ENCODE results near the gene ACP5.
"Not testable (repeated sequence)": the region's sequence is repeated elsewhere in the genome, so short reads cannot be mapped to it uniquely, and the experiment has no call there.

ACP5 gene

GRCh38 chr19:11577451-11578257 is at the start of gene ACP5:
Gene ACP5, minus strand, starts transcription at chr19:11577645. Its CDS starts 328 bp downstream, at chr19:11577317.
- Histone ChIP-seq H3K27ac (ENCODE audit: low read depth, low read length) (no peak within 1 kb of the TSS), H3K9me3 (ENCODE audit: control insufficient read depth, insufficient read depth, low read depth, low read length) (no peaks in the 10 kb centered on the region), H3K9ac (ENCODE audit: low read length) (no peak within 1 kb of the TSS)

GRCh38 chr19:11626252-11626651 is 48.8 kb upstream of the ACP5 start:
- no peak overlapping the region for H3K4me3 ChIP-seq (ENCODE audit: low read depth, low read length)
- 0 out of 2 replicates have a peak, but pooled peaks cover 2% of the 10 kb centered on the region for H3K36me3 ChIP-seq (ENCODE audit: control insufficient read depth, insufficient read depth, low read length)
- peaks cover 6% of the 10 kb centered on the region; the same call in 1 of the 2 replicates for H3K4me1 ChIP-seq (ENCODE audit: control insufficient read depth, insufficient read depth, low read length)
- H3K9me3 ChIP-seq (ENCODE audit: control insufficient read depth, insufficient read depth, low read depth, low read length): no peaks in the 10 kb centered on the region
- H3K27ac ChIP-seq (ENCODE audit: low read depth, low read length): no peak overlapping the region
- H3K9ac ChIP-seq (ENCODE audit: low read length): no peak overlapping the region
- H3K27me3 ChIP-seq (ENCODE audit: control insufficient read depth, insufficient read depth, low read length): peaks cover 18% of the 10 kb centered on the region

More at GRCh38 chr19:11577451-11578257, at the start of gene ACP5:
- Histone ChIP-seq H3K4me3 (ENCODE audit: low read depth, low read length) (peak within 1 kb of the TSS; percentile 48; the same call in 1 of the 2 replicates), H3K4me1 (ENCODE audit: control insufficient read depth, insufficient read depth, low read length) (peaks cover 11% of the 10 kb centered on the region; the same call in 1 of the 2 replicates), H3K36me3 (ENCODE audit: control insufficient read depth, insufficient read depth, low read length) (no peaks in the 10 kb centered on the region), H3K27me3 (ENCODE audit: control insufficient read depth, insufficient read depth, low read length) (no peaks in the 10 kb centered on the region; the same call in 1 of the 2 replicates)

- peaks cover 23% of the 10 kb centered on the region for H3K36me3 ChIP-seq (ENCODE audit: control insufficient read depth, insufficient read depth, low read length)
- peaks cover 6% of the 10 kb centered on the region; the same call in 1 of the 2 replicates for H3K4me1 ChIP-seq (ENCODE audit: control insufficient read depth, insufficient read depth, low read length)
- peaks cover 18% of the 10 kb centered on the region for H3K27me3 ChIP-seq (ENCODE audit: control insufficient read depth, insufficient read depth, low read length)
- H3K27ac ChIP-seq (ENCODE audit: low read depth, low read length): no peak overlapping the region
- peak overlapping the region; percentile 64 for H3K4me3 ChIP-seq (ENCODE audit: low read depth, low read length)
- H3K9me3 ChIP-seq (ENCODE audit: control insufficient read depth, insufficient read depth, low read depth, low read length): peaks cover 12% of the 10 kb centered on the region; the same call in 1 of the 2 replicates
- H3K9ac ChIP-seq (ENCODE audit: low read length): no peak overlapping the region
Observed at GRCh38 chr19:11624069-11624463, 46.6 kb upstream of the ACP5 start.

GRCh38 chr19:11622401-11622800 is 45.0 kb upstream of the ACP5 start:
- not testable (repeated sequence) for H3K4me3 ChIP-seq (ENCODE audit: low read depth, low read length); H3K27ac ChIP-seq (ENCODE audit: low read depth, low read length); H3K9ac ChIP-seq (ENCODE audit: low read length); H3K4me1 ChIP-seq (ENCODE audit: control insufficient read depth, insufficient read depth, low read length)
- H3K36me3 ChIP-seq (ENCODE audit: control insufficient read depth, insufficient read depth, low read length): peaks cover 40% of the 10 kb centered on the region
- peaks cover 18% of the 10 kb centered on the region for H3K27me3 ChIP-seq (ENCODE audit: control insufficient read depth, insufficient read depth, low read length)
- H3K9me3 ChIP-seq (ENCODE audit: control insufficient read depth, insufficient read depth, low read depth, low read length): peaks cover 26% of the 10 kb centered on the region

- peaks cover 16% of the 10 kb centered on the region for H3K27me3 ChIP-seq (ENCODE audit: control insufficient read depth, insufficient read depth, low read length)
- peaks cover 58% of the 10 kb centered on the region for H3K36me3 ChIP-seq (ENCODE audit: control insufficient read depth, insufficient read depth, low read length)
- H3K4me3 ChIP-seq (ENCODE audit: low read depth, low read length): no peak overlapping the region
- H3K9ac ChIP-seq (ENCODE audit: low read length): no peak overlapping the region
- peaks cover 6% of the 10 kb centered on the region; the same call in 1 of the 2 replicates for H3K4me1 ChIP-seq (ENCODE audit: control insufficient read depth, insufficient read depth, low read length)
- H3K9me3 ChIP-seq (ENCODE audit: control insufficient read depth, insufficient read depth, low read depth, low read length): peaks cover 39% of the 10 kb centered on the region
- no peak overlapping the region for H3K27ac ChIP-seq (ENCODE audit: low read depth, low read length)
Observed at GRCh38 chr19:11620553-11620952, 43.1 kb upstream of the ACP5 start.

- Histone ChIP-seq H3K27me3 (ENCODE audit: control insufficient read depth, insufficient read depth, low read length) (no peaks in the 10 kb centered on the region), H3K4me3 (ENCODE audit: low read depth, low read length) (no peak overlapping the region; the same call in 1 of the 2 replicates), H3K9me3 (ENCODE audit: control insufficient read depth, insufficient read depth, low read depth, low read length) (peaks cover 56% of the 10 kb centered on the region), H3K9ac (ENCODE audit: low read length) (no peak overlapping the region), H3K4me1 (ENCODE audit: control insufficient read depth, insufficient read depth, low read length) (no peaks in the 10 kb centered on the region), H3K27ac (ENCODE audit: low read depth, low read length) (no peak overlapping the region), H3K36me3 (ENCODE audit: control insufficient read depth, insufficient read depth, low read length) (peaks cover 79% of the 10 kb centered on the region)
Observed at GRCh38 chr19:11617180-11618062, 40.0 kb upstream of the ACP5 start.

GRCh38 chr19:11612816-11613511 is 35.5 kb upstream of the ACP5 start:
- peaks cover 52% of the 10 kb centered on the region for H3K9me3 ChIP-seq (ENCODE audit: control insufficient read depth, insufficient read depth, low read depth, low read length)
- no peaks in the 10 kb centered on the region for H3K27me3 ChIP-seq (ENCODE audit: control insufficient read depth, insufficient read depth, low read length)
- peaks cover 56% of the 10 kb centered on the region for H3K36me3 ChIP-seq (ENCODE audit: control insufficient read depth, insufficient read depth, low read length)
- no peak overlapping the region for H3K9ac ChIP-seq (ENCODE audit: low read length)
- no peak overlapping the region for H3K4me3 ChIP-seq (ENCODE audit: low read depth, low read length)
- no peaks in the 10 kb centered on the region for H3K4me1 ChIP-seq (ENCODE audit: control insufficient read depth, insufficient read depth, low read length)
- H3K27ac ChIP-seq (ENCODE audit: low read depth, low read length): no peak overlapping the region

GRCh38 chr19:11611730-11612129 is 34.3 kb upstream of the ACP5 start:
- no peak overlapping the region for H3K9ac ChIP-seq (ENCODE audit: low read length)
- H3K4me3 ChIP-seq (ENCODE audit: low read depth, low read length): no peak overlapping the region
- H3K27ac ChIP-seq (ENCODE audit: low read depth, low read length): no peak overlapping the region
- H3K27me3 ChIP-seq (ENCODE audit: control insufficient read depth, insufficient read depth, low read length): no peaks in the 10 kb centered on the region
- peaks cover 53% of the 10 kb centered on the region for H3K36me3 ChIP-seq (ENCODE audit: control insufficient read depth, insufficient read depth, low read length)
- peaks cover 50% of the 10 kb centered on the region for H3K9me3 ChIP-seq (ENCODE audit: control insufficient read depth, insufficient read depth, low read depth, low read length)
- no peaks in the 10 kb centered on the region for H3K4me1 ChIP-seq (ENCODE audit: control insufficient read depth, insufficient read depth, low read length)

GRCh38 chr19:11606484-11606883 is 29.0 kb upstream of the ACP5 start:
- no peaks in the 10 kb centered on the region for H3K27me3 ChIP-seq (ENCODE audit: control insufficient read depth, insufficient read depth, low read length)
- no peaks in the 10 kb centered on the region for H3K4me1 ChIP-seq (ENCODE audit: control insufficient read depth, insufficient read depth, low read length)
- H3K9me3 ChIP-seq (ENCODE audit: control insufficient read depth, insufficient read depth, low read depth, low read length): peaks cover 62% of the 10 kb centered on the region
- no peak overlapping the region for H3K27ac ChIP-seq (ENCODE audit: low read depth, low read length)
- peaks cover 60% of the 10 kb centered on the region for H3K36me3 ChIP-seq (ENCODE audit: control insufficient read depth, insufficient read depth, low read length)
- no peak overlapping the region for H3K4me3 ChIP-seq (ENCODE audit: low read depth, low read length)
- H3K9ac ChIP-seq (ENCODE audit: low read length): no peak overlapping the region

GRCh38 chr19:11599704-11600103 is 22.3 kb upstream of the ACP5 start:
- H3K27me3 ChIP-seq (ENCODE audit: control insufficient read depth, insufficient read depth, low read length); H3K4me1 ChIP-seq (ENCODE audit: control insufficient read depth, insufficient read depth, low read length); H3K27ac ChIP-seq (ENCODE audit: low read depth, low read length); H3K4me3 ChIP-seq (ENCODE audit: low read depth, low read length); H3K9ac ChIP-seq (ENCODE audit: low read length): not testable (repeated sequence)
- Histone ChIP-seq H3K9me3 (ENCODE audit: control insufficient read depth, insufficient read depth, low read depth, low read length) (peaks cover 25% of the 10 kb centered on the region), H3K36me3 (ENCODE audit: control insufficient read depth, insufficient read depth, low read length) (peaks cover 41% of the 10 kb centered on the region)
